Neural cell (in vitro differentiated cells): ENCODE results near the gene PLD4. TPM values are rescaled to one million over a fixed set of nuclear protein-coding genes. Genes with fewer than 3 reads are reported as not detected.

Experiments
- H2AFZ ChIP-seq: fragments of 200-600, 300-800 bp; sonication (generic), shearing (Covaris generic); 2 replicates; pipeline ENCODE4 v1.6.0; 2014; ENCODE audit warnings: low read depth, mild to moderate bottlenecking, antibody characterized with exemption, low read length, moderate library complexity
- H3F3A ChIP-seq: fragments of 200-600 bp; shearing (Covaris generic); 2 replicates; pipeline ENCODE4 v1.6.1; 2016; ENCODE audit warnings: mild to moderate bottlenecking, moderate library complexity, mixed read lengths, antibody characterized with exemption, low read length; ENCODE audit not compliant: insufficient read depth, poor library complexity, severe bottlenecking
- H3K27ac ChIP-seq: fragments of 200-600, 300-800 bp; sonication (generic), shearing (Covaris generic); 2 replicates; pipeline ENCODE4 v1.5.1; 2014; ENCODE audit warnings: mild to moderate bottlenecking, low read length, moderate library complexity
- H3K27me3 ChIP-seq: fragments of 300-800, 200-600 bp; sonication (generic), shearing (Covaris generic); 2 replicates; pipeline ENCODE4 v1.6.0; 2014; ENCODE audit warnings: mild to moderate bottlenecking, low read depth, low read length, moderate library complexity; ENCODE audit not compliant: insufficient read depth
- H3K36me3 ChIP-seq: fragments of 300-800, 200-600 bp; sonication (generic), shearing (Covaris generic); 2 replicates; pipeline ENCODE4 v1.5.1; 2014; ENCODE audit warnings: mild to moderate bottlenecking, antibody characterized with exemption, low read length, moderate library complexity; ENCODE audit not compliant: insufficient read depth
- H3K4me2 ChIP-seq: fragments of 300-800, 200-600 bp; sonication (generic), shearing (Covaris generic); 2 replicates; pipeline ENCODE4 v1.6.0; 2014; ENCODE audit warnings: mild to moderate bottlenecking, low read length
- H3K4me3 ChIP-seq: fragments of 300-800, 200-600 bp; sonication (generic), shearing (Covaris generic); 2 replicates; pipeline ENCODE4 v1.5.1; 2014; ENCODE audit warnings: mild to moderate bottlenecking, low read length, moderate library complexity
- H3K79me2 ChIP-seq: fragments of 200-600 bp; shearing (Covaris generic); replicated peaks from 2 replicates; pipeline ENCODE4 v1.6.0; 2014; ENCODE audit warnings: mild to moderate bottlenecking, low read length, moderate library complexity; ENCODE audit not compliant: insufficient read depth
- H3K9ac ChIP-seq: fragments of 300-800, 200-600 bp; sonication (generic), shearing (Covaris generic); 2 replicates; pipeline ENCODE4 v1.6.1; 2016; ENCODE audit warnings: mild to moderate bottlenecking, low read length, mixed read lengths
- H3K9me2 ChIP-seq: fragments of 200-600 bp; shearing (Covaris generic); 2 replicates; pipeline ENCODE4 v1.6.1; 2016; ENCODE audit warnings: mild to moderate bottlenecking, low read length, mixed read lengths; ENCODE audit not compliant: insufficient read depth
- H3K9me3 ChIP-seq: fragments of 200-600, 300-800 bp; sonication (generic), shearing (Covaris generic); 2 replicates; pipeline ENCODE4 v1.6.1; 2016; ENCODE audit warnings: mild to moderate bottlenecking, mixed run types, low read length, moderate library complexity, mixed read lengths
- H4K20me1 ChIP-seq: fragments of 200-600 bp; shearing (Covaris generic); 2 replicates; pipeline ENCODE4 v1.6.1; 2016; ENCODE audit warnings: mild to moderate bottlenecking, mixed run types; ENCODE audit not compliant: insufficient read depth
- CTCF ChIP-seq: fragments of 450-650 bp; IDR thresholded peaks from 2 replicates; pipeline ENCODE4 v1.5.1; 2014; ENCODE audit warnings: antibody characterized with exemption, mild to moderate bottlenecking, moderate library complexity; ENCODE audit not compliant: poor library complexity, severe bottlenecking
- EP300 ChIP-seq: fragments of 450-650 bp; conservative IDR thresholded peaks from 2 replicates; pipeline ENCODE4 v1.6.1; 2014; ENCODE audit warnings: antibody characterized with exemption, mild to moderate bottlenecking, moderate library complexity; ENCODE audit not compliant: poor library complexity, severe bottlenecking
- EZH2 ChIP-seq: fragments of 200-600, 300-800 bp; shearing (Covaris generic), sonication (generic); IDR thresholded peaks from 2 replicates; pipeline ENCODE4 v1.6.1; 2014; ENCODE audit warnings: antibody characterized with exemption, low read length, borderline replicate concordance, mild to moderate bottlenecking; ENCODE audit not compliant: insufficient read depth, poor library complexity, severe bottlenecking
- MXI1 ChIP-seq: fragments of 450-650 bp; conservative IDR thresholded peaks from 2 replicates; pipeline ENCODE4 v1.6.1; 2014; ENCODE audit warnings: antibody characterized with exemption, mild to moderate bottlenecking; ENCODE audit not compliant: poor library complexity, severe bottlenecking
- POLR2AphosphoS5 ChIP-seq: IDR thresholded peaks from 2 replicates; pipeline ENCODE4 v1.6.1; 2012
- RAD21 ChIP-seq: fragments of 450-650 bp; conservative IDR thresholded peaks from 2 replicates; pipeline ENCODE4 v1.6.1; 2014; ENCODE audit warnings: antibody characterized with exemption, mild to moderate bottlenecking, moderate library complexity
- REST ChIP-seq: IDR thresholded peaks from 2 replicates; pipeline ENCODE4 v1.6.1; 2012; ENCODE audit warnings: borderline replicate concordance
- SMC3 ChIP-seq: fragments of 450-650 bp; conservative IDR thresholded peaks from 2 replicates; pipeline ENCODE4 v1.6.1; 2014; ENCODE audit warnings: antibody characterized with exemption, mild to moderate bottlenecking, moderate library complexity; ENCODE audit not compliant: poor library complexity
- TAF1 ChIP-seq: IDR thresholded peaks from 2 replicates; pipeline ENCODE4 v1.6.1; 2012; ENCODE audit warnings: low read depth
- polyA plus RNA-seq: library from polyadenylated mRNA; depleted of rRNA; stranded (reverse); fragments of >200 nt; gene quantifications from 2 replicates; pipeline ENCODE4 v1.2.3, GENCODE V29; 2014

Gene PLD4
- polyA plus RNA-seq, 1 donor from 2014 or later, result not detected

DNA sequence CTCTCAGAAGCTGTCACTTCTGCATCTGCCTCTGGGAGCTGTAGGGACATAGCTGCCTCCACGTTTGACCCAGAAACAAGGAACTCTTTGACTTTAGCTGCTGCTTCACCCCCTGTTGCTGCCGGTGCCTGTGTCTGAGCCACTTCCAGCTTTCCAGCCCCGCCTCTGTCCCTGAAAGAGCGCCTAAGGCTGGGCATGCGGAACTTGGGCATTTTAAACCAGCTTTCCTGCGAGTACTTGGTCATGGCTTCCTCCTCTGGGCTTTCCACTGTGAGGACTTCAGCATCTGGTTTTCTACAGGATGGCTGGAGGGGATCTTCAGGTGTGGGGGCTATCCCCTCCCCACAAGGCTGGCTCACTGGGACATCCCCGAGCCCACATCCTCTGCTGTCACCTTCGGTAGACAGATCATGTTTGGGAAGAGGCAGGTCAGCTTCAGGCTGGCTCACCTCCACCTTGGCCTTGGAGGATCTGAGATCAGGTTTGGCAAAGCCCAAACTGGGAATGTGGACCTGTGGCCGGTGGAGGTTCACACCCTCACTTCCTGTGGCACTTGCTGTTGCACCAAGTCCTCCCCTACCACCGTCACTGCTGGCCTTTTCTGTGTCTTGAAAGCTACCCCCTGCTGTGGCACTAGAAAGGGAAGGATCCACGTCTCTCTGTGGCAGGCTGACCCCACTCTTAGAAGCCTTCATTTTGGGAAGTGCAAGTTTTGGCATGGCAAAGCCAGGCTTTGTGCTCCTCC lies 15.2 kb downstream of the PLD4 start:
- Histone ChIP-seq H3K4me2 (no peak overlapping the region), H3K36me3 (no peaks in the 10 kb centered on the region), H3F3A (no peaks in the 10 kb centered on the region), H2AFZ (no peak overlapping the region), H3K4me3 (no peak overlapping the region), H3K79me2 (no peaks in the 10 kb centered on the region), H3K9me2 (no peaks in the 10 kb centered on the region), H3K27me3 (peaks cover 3% of the 10 kb centered on the region), H4K20me1 (no peaks in the 10 kb centered on the region), H3K9ac (no peak overlapping the region), H3K27ac (no peak overlapping the region), H3K9me3 (no peaks in the 10 kb centered on the region)
- no peak for TF ChIP-seq RAD21
- no peak for TF ChIP-seq REST
- TF ChIP-seq SMC3, result no peak
- no peak for TF ChIP-seq EZH2
- no peak for TF ChIP-seq EP300
- no peak for TF ChIP-seq POLR2AphosphoS5
- no peak for TF ChIP-seq MXI1
- no peak for TF ChIP-seq CTCF
- TF ChIP-seq TAF1, result no peak

- no peak overlapping the region for H3K27ac ChIP-seq
- H4K20me1 ChIP-seq, result no peaks in the 10 kb centered on the region
- H3K9me3 ChIP-seq, result no peaks in the 10 kb centered on the region
- no peak overlapping the region for H2AFZ ChIP-seq
- no peaks in the 10 kb centered on the region for H3K9me2 ChIP-seq
- H3K36me3 ChIP-seq, result no peaks in the 10 kb centered on the region
- no peak overlapping the region for H3K9ac ChIP-seq
- H3K4me3 ChIP-seq, result no peak overlapping the region
- H3F3A ChIP-seq, result no peaks in the 10 kb centered on the region
- no peaks in the 10 kb centered on the region for H3K27me3 ChIP-seq
- no peak for TF ChIP-seq POLR2AphosphoS5
- no peak overlapping the region for H3K4me2 ChIP-seq
- H3K79me2 ChIP-seq, result no peaks in the 10 kb centered on the region
Observed at GRCh38 chr14:104940526-104941150, 16.0 kb downstream of the PLD4 start.
